B cell (primary cell): ENCODE results near the gene IL1RL2.

Experiments
- CTCF ChIP-seq: fragments of 200-600 bp; IDR thresholded peaks from one replicate; pipeline ENCODE4 v1.8.0; 2022; ENCODE audit warnings: antibody characterized with exemption, mild to moderate bottlenecking
- EZH2 ChIP-seq: IDR thresholded peaks from 2 replicates; pipeline ENCODE4 v1.6.1; 2012; ENCODE audit warnings: borderline replicate concordance, low read depth, mild to moderate bottlenecking, moderate library complexity, low read length; ENCODE audit not compliant: insufficient read depth, poor library complexity, severe bottlenecking

DNA sequence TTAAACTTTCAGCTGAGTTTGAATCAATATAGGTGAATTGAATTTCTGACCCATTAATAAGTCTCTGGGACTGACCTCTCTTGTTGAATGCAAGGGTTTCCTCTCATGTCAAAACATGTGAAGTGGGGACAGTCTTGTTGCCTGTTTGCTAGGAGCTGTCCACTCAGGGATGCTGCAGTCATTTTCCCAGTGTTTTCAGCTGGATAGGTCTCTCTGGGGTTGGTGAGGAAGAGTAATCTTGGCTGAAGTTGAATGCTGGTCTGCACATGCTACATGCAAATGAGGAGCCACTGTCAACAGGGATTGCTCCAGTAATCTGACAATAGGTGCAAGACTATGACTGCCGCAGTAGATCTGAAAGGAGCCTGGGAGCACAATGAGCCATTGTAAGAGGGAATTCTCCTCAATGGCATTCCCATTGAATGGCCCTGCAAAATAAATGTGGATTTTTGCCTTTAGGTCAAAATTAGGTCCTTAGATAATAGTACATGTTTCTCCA is 90.4 kb downstream of the IL1RL2 start:
- no peak for TF ChIP-seq CTCF
- no peak for TF ChIP-seq EZH2
